GM12878 (cell line): Measurements from ENCODE around the gene PPID. TPM values are rescaled to one million over a fixed set of nuclear protein-coding genes. Genes with fewer than 3 reads are reported as not detected.

ENCODE experiments used
- ATAC-seq: fragments of 200-7000 bp; cut with Tn5 transposase; 3 replicates; pipeline ENCODE4 v1.9.1; 2020; ENCODE audit warnings: mild to moderate bottlenecking, moderate library complexity
- BruUV-seq: library from RNA; stranded (reverse); fragments of 400-500 nt; replicated peaks from 2 replicates; lab custom pipeline; 2021; lab: Mats Ljungman, UMichigan
- CTCF ChIA-PET: fragments of 300-600 bp; sonication (Branson Sonifier 250); formaldehyde crosslinking; extraction: SDS; loops from one replicate; lab custom pipeline; 2021; ENCODE audit warnings: inconsistent platforms; lab: Yijun Ruan, JAX
- POLR2A ChIA-PET: fragments of 350-600 bp; formaldehyde crosslinking; extraction: SDS; loops from one replicate; lab custom pipeline; 2021; ENCODE audit warnings: inconsistent platforms; lab: Charles Lee
- RAD21 ChIA-PET: fragments of 300-600 bp; sonication (Branson Sonifier 250); formaldehyde crosslinking; loops from one replicate; lab custom pipeline; 2023; ENCODE audit warnings: antibody characterized with exemption; ENCODE audit not compliant: unreplicated experiment; lab: Charles Lee
- SMC1A ChIA-PET: fragments of 300-600 bp; sonication (Branson Sonifier 250); formaldehyde crosslinking; loops from one replicate; lab custom pipeline; 2023; ENCODE audit not compliant: unreplicated experiment, uncharacterized antibody; lab: Charles Lee
- DNase-seq: peaks from one replicate; pipeline ENCODE4 v3.0.0-alpha.2; 2011; ENCODE audit warnings: low read depth, low spot score
- FAIRE-seq: peaks from 3 replicates; lab custom pipeline; 2011; peaks lifted over from hg19 to GRCh38; lab: Jason Lieb, UNC
- H2AFZ ChIP-seq: 2 replicates; pipeline ENCODE4 v1.6.0; 2011; ENCODE audit warnings: low read depth, low read length, control low read depth; ENCODE audit not compliant: control insufficient read depth
- H3K27ac ChIP-seq: 2 replicates; pipeline ENCODE4 v1.5.1; 2011; ENCODE audit warnings: control low read depth; ENCODE audit not compliant: control insufficient read depth, insufficient read depth
- H3K27me3 ChIP-seq, 2 experiments: replicated peaks in 1 of 2; 2 replicates each; pipeline versions ENCODE4 v1.6.0 to v1.6.1; 2011; ENCODE audit warnings: low read length in 1 of 2; ENCODE audit not compliant: control insufficient read depth in 2 of 2, insufficient read depth in 2 of 2
- H3K36me3 ChIP-seq, 2 experiments: 2 replicates each; pipeline ENCODE4 v1.5.1; 2011; ENCODE audit warnings: low read length in 1 of 2; ENCODE audit not compliant: control insufficient read depth in 2 of 2, insufficient read depth in 2 of 2
- H3K4me1 ChIP-seq: 2 replicates; pipeline ENCODE4 v1.6.1; 2011; ENCODE audit warnings: mild to moderate bottlenecking, low read length, moderate library complexity, mixed read lengths; ENCODE audit not compliant: control insufficient read depth, insufficient read depth
- H3K4me2 ChIP-seq: 2 replicates; pipeline ENCODE4 v1.6.0; 2011; ENCODE audit warnings: control low read depth; ENCODE audit not compliant: control insufficient read depth, insufficient read depth
- H3K4me3 ChIP-seq: fragments of 200-600 bp; sonication (generic); 2 replicates; pipeline ENCODE4 v1.5.1; 2016
- H3K79me2 ChIP-seq: 2 replicates; pipeline ENCODE4 v1.6.0; 2011; ENCODE audit warnings: low read length; ENCODE audit not compliant: control insufficient read depth, insufficient read depth
- H3K9ac ChIP-seq: 2 replicates; pipeline ENCODE4 v1.8.0; 2011; ENCODE audit warnings: low read length, control low read depth, mixed read lengths; ENCODE audit not compliant: control insufficient read depth, insufficient read depth
- H3K9me3 ChIP-seq: replicated peaks from 3 replicates; pipeline ENCODE4 v1.5.1; 2011; ENCODE audit warnings: mild to moderate bottlenecking, low read length; ENCODE audit not compliant: control insufficient read depth, insufficient read depth
- H4K20me1 ChIP-seq: 2 replicates; pipeline ENCODE4 v1.6.0; 2011; ENCODE audit not compliant: control insufficient read depth, insufficient read depth
- ATF7 ChIP-seq: fragments of 450-650 bp; IDR thresholded peaks from 2 replicates; pipeline ENCODE4 v1.6.1; 2016; ENCODE audit warnings: low read depth, mild to moderate bottlenecking
- CREM ChIP-seq: IDR thresholded peaks from 2 replicates; pipeline ENCODE4 v1.6.1; 2014; ENCODE audit warnings: antibody characterized with exemption, low read depth
- GATAD2B ChIP-seq: fragments of 450-650 bp; conservative IDR thresholded peaks from 2 replicates; pipeline ENCODE4 v1.6.1; 2017; ENCODE audit warnings: low read depth, mild to moderate bottlenecking, moderate library complexity
- IKZF1 ChIP-seq: fragments of 450-650 bp; conservative IDR thresholded peaks from 2 replicates; pipeline ENCODE4 v1.6.1; 2017; ENCODE audit warnings: antibody characterized with exemption, mild to moderate bottlenecking
- KDM1A ChIP-seq: fragments of 200-600 bp; sonication (generic); IDR thresholded peaks from 2 replicates; pipeline ENCODE4 v1.6.1; 2016; ENCODE audit warnings: borderline replicate concordance
- MEF2B ChIP-seq: fragments of 450-650 bp; IDR thresholded peaks from 2 replicates; pipeline ENCODE4 v1.6.1; 2018; ENCODE audit warnings: mild to moderate bottlenecking, moderate library complexity; ENCODE audit not compliant: partially characterized antibody, poor library complexity, severe bottlenecking
- NFYA ChIP-seq: IDR thresholded peaks from 2 replicates; pipeline ENCODE4 v1.6.1; 2011; ENCODE audit warnings: low read depth, mild to moderate bottlenecking, low read length, improper control_type of control experiment, borderline replicate concordance
- POLR2AphosphoS2 ChIP-seq: IDR thresholded peaks from 2 replicates; pipeline ENCODE4 v1.6.1; 2011; ENCODE audit warnings: low read depth, mild to moderate bottlenecking, low read length, improper control_type of control experiment, moderate library complexity
- POLR2AphosphoS5 ChIP-seq: IDR thresholded peaks from 2 replicates; pipeline ENCODE4 v1.6.1; 2011; ENCODE audit warnings: mild to moderate bottlenecking, low read length, inconsistent platforms
- POU2F2 ChIP-seq: IDR thresholded peaks from 3 replicates; pipeline ENCODE4 v1.6.1; 2011; ENCODE audit warnings: low read depth, mild to moderate bottlenecking, low read length, borderline replicate concordance
- RAD21 ChIP-seq: IDR thresholded peaks from 2 replicates; pipeline ENCODE4 v1.6.1; 2011; ENCODE audit warnings: mild to moderate bottlenecking, low read depth, low read length, moderate library complexity; ENCODE audit not compliant: insufficient read depth
- SKIL ChIP-seq: fragments of 450-650 bp; IDR thresholded peaks from 2 replicates; pipeline ENCODE4 v1.6.1; 2017; ENCODE audit warnings: mild to moderate bottlenecking, low read depth, inconsistent platforms; ENCODE audit not compliant: poor library complexity, severe bottlenecking
- SMAD5 ChIP-seq: IDR thresholded peaks from 2 replicates; pipeline ENCODE4 v1.6.1; 2016; ENCODE audit warnings: antibody characterized with exemption, low read depth
- TCF7 ChIP-seq: IDR thresholded peaks from 2 replicates; pipeline ENCODE4 v1.6.1; 2014; ENCODE audit warnings: antibody characterized with exemption, borderline replicate concordance
- YBX1 ChIP-seq: fragments of 450-650 bp; IDR thresholded peaks from 2 replicates; pipeline ENCODE4 v1.6.1; 2016; ENCODE audit warnings: antibody characterized with exemption
- WGBS: methylation state at CpG from one replicate; pipeline ENCODE4 v1.1.6; 2016; ENCODE audit warnings: low lambda C conversion rate; ENCODE audit not compliant: insufficient replicate concordance, insufficient coverage; ENCODE audit errors: missing lambda C conversion rate; 5-methylcytosine and 5-hydroxymethylcytosine counted together
- in situ Hi-C: fragments of 300-500 bp; cut with MboI; formaldehyde crosslinking; loops from 9 replicates; pipeline ENCODE4 v1.14.3; 2018; ENCODE audit warnings: mixed read lengths
- intact Hi-C: fragments of 100-400 bp; cut with micrococcal nuclease; formaldehyde crosslinking; loops from one replicate; pipeline ENCODE4 v1.14.2; 2022; ENCODE audit not compliant: unreplicated experiment
- polyA plus RNA-seq, 11 experiments: library from polyadenylated mRNA; depleted of rRNA in 4 of 11; unstranded in 6 of 11; stranded (reverse) in 5 of 11; fragments of >200 nt; fragmentation: Nextera tagmentation in 4 of 11; fragmentation: Illumina TruSeq in 1 of 11; extraction: Ambion mirVana in 4 of 11; extraction: Trizol in 1 of 11; gene quantifications; 1 replicate in 1 of 11; 2 replicates in 10 of 11; pipeline versions ENCODE4 v1.2.1 to v1.2.3, GENCODE V29; 2011 to 2016; ENCODE audit warnings: inconsistent platforms in 2 of 11, missing spikeins in 2 of 11, low read depth in 1 of 11
- total RNA-seq, 4 experiments: library from RNA; depleted of rRNA in 3 of 4; stranded (reverse); fragments of >200 nt in 3 of 4; fragmentation: Illumina TruSeq in 1 of 4; extraction: Trizol in 1 of 4; gene quantifications; 2 replicates each; pipeline versions ENCODE4 v1.2.1 to v1.2.3, GENCODE V29; 2013 to 2021
- TF ChIP-seq, protein P1 (sequence below): IDR thresholded peaks from 2 replicates; pipeline ENCODE4 v1.6.1; 2011; ENCODE audit warnings: low read depth, mild to moderate bottlenecking, low read length, moderate library complexity, borderline replicate concordance; ENCODE audit errors: extremely low read depth
- TF ChIP-seq, protein P2 (sequence below): fragments of 450-650 bp; IDR thresholded peaks from 2 replicates; pipeline ENCODE4 v1.6.1; 2014; ENCODE audit warnings: mild to moderate bottlenecking

Gene PPID
- total and polyA plus RNA-seq, 10 of the 15 experiments (the other 5 are each of a cell fraction or from before 2014, with no cell fraction given): 21.9 to 64.3 (median 39.5) TPM

GRCh38 chr4:158721680-158722079 is 1.5 kb downstream of the PPID start:
- in situ Hi-C loops (no loop called here), intact Hi-C loops (no loop called here)
- Histone ChIP-seq H3K4me3 (peak overlapping the region; percentile 4; the same call in 1 of the 2 replicates), H3K36me3 (peaks cover 0 to 24% of the 10 kb centered on the region in 2 experiments; a peak in 3 of 4 replicates), H3K9me3 (no peaks in the 10 kb centered on the region), H2AFZ (no peak overlapping the region), H3K4me1 (no peaks in the 10 kb centered on the region), H3K27me3 (no peaks in the 10 kb centered on the region), H4K20me1 (no peaks in the 10 kb centered on the region), H3K9ac (no peak overlapping the region; the same call in 1 of the 2 replicates), H3K27ac (no peak overlapping the region), H3K79me2 (peaks cover 33% of the 10 kb centered on the region), H3K4me2 (peak overlapping the region; percentile 95)
- no peak for TF ChIP-seq NFYA
- TF ChIP-seq RAD21: no peak
- TF ChIP-seq CREM: no peak
- TF ChIP-seq MEF2B: no peak
- no peak for TF ChIP-seq POU2F2
- TF ChIP-seq SKIL: no peak
- TF ChIP-seq POLR2AphosphoS2: no peak
- TF ChIP-seq, protein P1, sequence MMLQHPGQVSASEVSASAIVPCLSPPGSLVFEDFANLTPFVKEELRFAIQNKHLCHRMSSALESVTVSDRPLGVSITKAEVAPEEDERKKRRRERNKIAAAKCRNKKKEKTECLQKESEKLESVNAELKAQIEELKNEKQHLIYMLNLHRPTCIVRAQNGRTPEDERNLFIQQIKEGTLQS: no peak
- TF ChIP-seq KDM1A: no peak
- TF ChIP-seq, protein P2, sequence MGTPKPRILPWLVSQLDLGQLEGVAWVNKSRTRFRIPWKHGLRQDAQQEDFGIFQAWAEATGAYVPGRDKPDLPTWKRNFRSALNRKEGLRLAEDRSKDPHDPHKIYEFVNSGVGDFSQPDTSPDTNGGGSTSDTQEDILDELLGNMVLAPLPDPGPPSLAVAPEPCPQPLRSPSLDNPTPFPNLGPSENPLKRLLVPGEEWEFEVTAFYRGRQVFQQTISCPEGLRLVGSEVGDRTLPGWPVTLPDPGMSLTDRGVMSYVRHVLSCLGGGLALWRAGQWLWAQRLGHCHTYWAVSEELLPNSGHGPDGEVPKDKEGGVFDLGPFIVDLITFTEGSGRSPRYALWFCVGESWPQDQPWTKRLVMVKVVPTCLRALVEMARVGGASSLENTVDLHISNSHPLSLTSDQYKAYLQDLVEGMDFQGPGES: no peak
- no peak for TF ChIP-seq SMAD5
- no peak for TF ChIP-seq TCF7
- no peak for TF ChIP-seq IKZF1
- no peak for TF ChIP-seq POLR2AphosphoS5
- no peak for TF ChIP-seq ATF7
- no peak for TF ChIP-seq YBX1
- no peak for TF ChIP-seq GATAD2B
- ChIA-PET POLR2A (no interaction called here), RAD21 (no interaction called here), SMC1A (interaction anchor here (0.5 to 1.3 kb wide), 5 partner anchors 11 to 456 kb away, joined by 3 to 4 read pairs (median 3); no protein-coding TSS in a partner anchor), CTCF (interaction anchor here (1.6 kb wide), 1 partner anchor 130 kb away, joined by 5 read pairs; no protein-coding TSS in a partner anchor)
- no TSS peak for BruUV-seq
- DNase-seq: no peak
- no peak for ATAC-seq
- no peak for FAIRE-seq
- 95% methylated on average over 1 of the region's 1 CpG for WGBS
